ENCODE results near the gene TEKT2.

- TF ChIP-seq POLR2A (IDR thresholded peaks at IDR 0.05; ENCODE audit: low read length) (no peak), GATA1 (IDR thresholded peaks at IDR 0.05; ENCODE audit: low read depth, low read length) (no peak)
Measured at GRCh38 chr1:36126797-36127500, 43.1 kb downstream of the TEKT2 start.

Measured in erythroblast (primary cell).